Keratinocyte (primary cell): Measurements from ENCODE around the gene MRPL53. TPM values are rescaled to one million over a fixed set of nuclear protein-coding genes. Genes with fewer than 3 reads are reported as not detected.

Experiments
- DNase-seq: peaks from one replicate; pipeline ENCODE4 v3.0.0-alpha.2; 2011; ENCODE audit warnings: low read depth, missing footprints, low spot score
- FAIRE-seq: peaks from 2 replicates; lab custom pipeline; 2011; peaks lifted over from hg19 to GRCh38; lab: Jason Lieb, UNC
- H2AFZ ChIP-seq: 2 replicates; pipeline ENCODE4 v1.6.0; 2012; ENCODE audit warnings: low read length, control low read depth, inconsistent platforms; ENCODE audit not compliant: control insufficient read depth
- H3K27ac ChIP-seq: 2 replicates; pipeline ENCODE4 v1.5.1; 2011; ENCODE audit warnings: low read length; ENCODE audit not compliant: control insufficient read depth, insufficient read depth
- H3K27me3 ChIP-seq: 3 replicates; pipeline ENCODE4 v1.6.0; 2011; ENCODE audit warnings: low read length; ENCODE audit not compliant: control insufficient read depth, insufficient read depth; ENCODE audit errors: extremely low read depth
- H3K36me3 ChIP-seq, 2 experiments: 2 replicates in 1 of 2; 3 replicates in 1 of 2; pipeline ENCODE4 v1.5.1; 2011; ENCODE audit warnings: low read length in 2 of 2, mild to moderate bottlenecking in 1 of 2; ENCODE audit not compliant: control insufficient read depth in 2 of 2, insufficient read depth in 2 of 2; ENCODE audit errors: extremely low read depth in 1 of 2
- H3K4me1 ChIP-seq: 3 replicates; pipeline ENCODE4 v1.5.1; 2011; ENCODE audit warnings: low read length; ENCODE audit not compliant: control insufficient read depth, insufficient read depth; ENCODE audit errors: extremely low read depth
- H3K4me2 ChIP-seq: 3 replicates; pipeline ENCODE4 v1.6.0; 2011; ENCODE audit warnings: low read depth, low read length; ENCODE audit not compliant: control insufficient read depth, insufficient read depth; ENCODE audit errors: extremely low read depth
- H3K4me3 ChIP-seq, 3 experiments: fragments of 200-600 bp in 1 of 3; sonication (generic) in 1 of 3; 2 replicates in 2 of 3; 3 replicates in 1 of 3; pipeline ENCODE4 v1.5.1; 2011 to 2016; ENCODE audit warnings: low read length in 3 of 3, mild to moderate bottlenecking in 3 of 3, control low read depth in 2 of 3, inconsistent platforms in 1 of 3, low read depth in 1 of 3, mixed read lengths in 1 of 3, mixed run types in 1 of 3, moderate library complexity in 1 of 3; ENCODE audit not compliant: control insufficient read depth in 2 of 3, insufficient read depth in 2 of 3; ENCODE audit errors: extremely low read depth in 1 of 3
- H3K79me2 ChIP-seq: 2 replicates; pipeline ENCODE4 v1.6.0; 2012; ENCODE audit warnings: low read length; ENCODE audit not compliant: control insufficient read depth, insufficient read depth
- H3K9ac ChIP-seq: 3 replicates; pipeline ENCODE4 v1.6.0; 2011; ENCODE audit warnings: low read length; ENCODE audit not compliant: control insufficient read depth, insufficient read depth; ENCODE audit errors: extremely low read depth
- H3K9me1 ChIP-seq: 3 replicates; pipeline ENCODE4 v1.6.0; 2011; ENCODE audit warnings: low read length; ENCODE audit not compliant: control insufficient read depth, insufficient read depth; ENCODE audit errors: extremely low read depth
- H3K9me3 ChIP-seq: 2 replicates; pipeline ENCODE4 v1.5.1; 2012; ENCODE audit warnings: low read depth, low read length; ENCODE audit not compliant: control insufficient read depth
- H4K20me1 ChIP-seq: 3 replicates; pipeline ENCODE4 v1.6.0; 2011; ENCODE audit warnings: low read length; ENCODE audit not compliant: control insufficient read depth, insufficient read depth; ENCODE audit errors: extremely low read depth
- CTCF ChIP-seq, 3 experiments: IDR thresholded peaks in 1 of 3; conservative IDR thresholded peaks in 1 of 3; optimal IDR thresholded peaks in 1 of 3; 2 replicates in 2 of 3; 3 replicates in 1 of 3; pipeline versions ENCODE3 to v1.5.1; 2011; ENCODE audit warnings: low read length in 3 of 3, mild to moderate bottlenecking in 3 of 3, moderate library complexity in 2 of 3, control low read depth in 1 of 3, inconsistent platforms in 1 of 3; ENCODE audit not compliant: insufficient read depth in 2 of 3; ENCODE audit errors: extremely low read depth in 1 of 3
- EZH2 ChIP-seq: IDR thresholded peaks from one replicate; pipeline ENCODE4 v1.6.1; 2012; ENCODE audit warnings: inconsistent platforms, mild to moderate bottlenecking, low read length, moderate library complexity
- dilution Hi-C: fragments of 300-500 bp; cut with MboI; formaldehyde crosslinking; loops from one replicate; pipeline ENCODE4 v1.7.0; 2020; ENCODE audit warnings: low sequenced_read_pairs; ENCODE audit not compliant: extremely low pct_ligation_motif_present
- polyA plus RNA-seq, 5 experiments: library from polyadenylated mRNA; depleted of rRNA in 3 of 5; stranded (reverse) in 3 of 5; stranded (forward) in 1 of 5; unstranded in 1 of 5; fragments of >200 nt; gene quantifications; 1 replicate in 1 of 5; 2 replicates in 3 of 5; 3 replicates in 1 of 5; pipeline versions ENCODE4 v1.2.1 to v1.2.3, GENCODE V29; 2011 to 2012; ENCODE audit warnings: missing spikeins in 2 of 5, low read depth in 1 of 5, low replicate concordance in 1 of 5

Gene MRPL53
- polyA plus RNA-seq, 1 donor (not counting 4 experiments of a cell fraction or from before 2014, with no cell fraction given) = 31.0 TPM

- no peak overlapping the region for H2AFZ ChIP-seq
- no peak overlapping the region for H3K27ac ChIP-seq
- H3K9me3 ChIP-seq = no peaks in the 10 kb centered on the region
- peaks cover 0 to 8% of the 10 kb centered on the region in 2 experiments for H3K36me3 ChIP-seq
- dilution Hi-C loops = no loop called here
- H3K4me3 ChIP-seq = peak overlapping the region; percentile 92 to 97 (median 95)
- FAIRE-seq (no peak), DNase-seq (no peak)
- no peaks in the 10 kb centered on the region for H3K27me3 ChIP-seq
- peak overlapping the region; percentile 84 for H3K9ac ChIP-seq
- peaks cover 33% of the 10 kb centered on the region for H3K79me2 ChIP-seq
- H3K4me1 ChIP-seq = peaks cover 14% of the 10 kb centered on the region
- no peaks in the 10 kb centered on the region for H4K20me1 ChIP-seq
- H3K4me2 ChIP-seq = peak overlapping the region; percentile 84
- H3K9me1 ChIP-seq = no peaks in the 10 kb centered on the region
- TF ChIP-seq CTCF (optimal IDR thresholded peaks at IDR 0.05 in 1 of 3, IDR thresholded peaks at IDR 0.05 in 1 of 3, conservative IDR thresholded peaks at IDR 0.05 in 1 of 3; ENCODE audit: extremely low read depth in 1 of 3, insufficient read depth in 2 of 3, low read length in 3 of 3) (no peak), EZH2 (no peak)
Measured at GRCh38 chr2:74481431-74481830, 9.0 kb upstream of the MRPL53 start.

DNA sequence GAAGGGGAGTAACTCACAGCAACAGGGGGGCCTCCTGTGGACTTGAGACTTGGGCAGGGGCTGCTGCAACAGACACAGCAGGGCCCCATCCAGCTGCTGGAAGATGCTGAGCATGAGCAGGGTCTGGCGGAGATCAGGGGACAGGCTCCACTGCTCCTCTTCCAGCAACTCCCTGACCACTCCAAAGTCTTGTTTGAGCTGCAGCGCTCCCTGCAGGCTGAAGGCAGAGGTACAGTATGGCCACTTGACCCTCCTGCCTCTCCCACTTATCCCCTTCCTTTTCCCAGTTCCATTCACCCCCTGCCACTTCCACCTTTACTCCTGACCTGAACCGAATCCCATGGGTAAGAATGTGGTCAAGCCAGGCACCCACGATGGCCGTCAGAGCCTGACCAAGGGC is 2.4 kb upstream of the MRPL53 start:
- Histone ChIP-seq H3K4me1 (peaks cover 9% of the 10 kb centered on the region), H3K4me3 (no peak overlapping the region), H3K9me1 (no peaks in the 10 kb centered on the region), H2AFZ (no peak overlapping the region), H3K9me3 (no peaks in the 10 kb centered on the region), H3K4me2 (no peak overlapping the region), H3K27ac (no peak overlapping the region), H3K27me3 (no peaks in the 10 kb centered on the region), H3K36me3 (peaks cover 12 to 16% of the 10 kb centered on the region in 2 experiments), H3K9ac (no peak overlapping the region), H3K79me2 (no peaks in the 10 kb centered on the region), H4K20me1 (no peaks in the 10 kb centered on the region)
- TF ChIP-seq CTCF (optimal IDR thresholded peaks at IDR 0.05 in 1 of 3, IDR thresholded peaks at IDR 0.05 in 1 of 3, conservative IDR thresholded peaks at IDR 0.05 in 1 of 3; ENCODE audit: extremely low read depth in 1 of 3, insufficient read depth in 2 of 3, low read length in 3 of 3) (peak; percentile 49 to 51 (median 51)), EZH2 (no peak)
- dilution Hi-C loops = no loop called here
- DNase-seq (no peak), FAIRE-seq (no peak)
